Activated B cell treated with CpG ODN at 0.5 μM for 24 hours (primary cell): ENCODE measurements around the gene THSD7A. TPM values are rescaled to one million over a fixed set of nuclear protein-coding genes. Genes with fewer than 3 reads are reported as not detected.

Source experiments
- ATAC-seq: fragments of 200-7000 bp; cut with Tn5 transposase; one replicate; pipeline ENCODE4 v1.10.0; 2021; ENCODE audit warnings: low read depth, mild to moderate bottlenecking, moderate library complexity
- CTCF ChIA-PET: fragments of 350-600 bp; sonication (Branson Sonifier 250); formaldehyde crosslinking; loops from one replicate; lab custom pipeline; 2021; ENCODE audit warnings: antibody characterized with exemption; lab: Charles Lee
- POLR2A ChIA-PET: fragments of 350-600 bp; sonication (Branson Sonifier 250); formaldehyde crosslinking; loops from one replicate; lab custom pipeline; 2021; ENCODE audit warnings: antibody characterized with exemption; lab: Charles Lee
- DNase-seq: peaks from one replicate; pipeline ENCODE4 v3.0.0; 2022
- H3K27ac Mint-ChIP-seq: one replicate; pipeline ENCODE4 v1.8.0; 2020; ENCODE audit warnings: mixed read lengths
- H3K27me3 Mint-ChIP-seq: one replicate; pipeline ENCODE4 v1.8.0; 2021; ENCODE audit warnings: mixed read lengths
- H3K36me3 Mint-ChIP-seq: one replicate; pipeline ENCODE4 v1.8.0; 2021; ENCODE audit warnings: low read depth, mixed read lengths
- H3K4me1 Mint-ChIP-seq: one replicate; pipeline ENCODE4 v1.8.0; 2021; ENCODE audit warnings: mixed read lengths
- H3K4me3 Mint-ChIP-seq: one replicate; pipeline ENCODE4 v1.8.0; 2020; ENCODE audit warnings: mild to moderate bottlenecking, mixed read lengths
- H3K9me3 Mint-ChIP-seq: one replicate; pipeline ENCODE4 v1.8.0; 2020; ENCODE audit warnings: mixed read lengths
- CTCF ChIP-seq: fragments of 200-600 bp; IDR thresholded peaks from one replicate; pipeline ENCODE4 v1.8.0; 2022; ENCODE audit warnings: antibody characterized with exemption, mild to moderate bottlenecking
- intact Hi-C: fragments of 100-400 bp; cut with micrococcal nuclease; formaldehyde crosslinking; loops from one replicate; pipeline ENCODE4 v1.15.1; 2024
- total RNA-seq: library from RNA; stranded (reverse); gene quantifications from 2 replicates; pipeline ENCODE4 v1.2.3, GENCODE V29; 2022

Gene THSD7A
- total RNA-seq, 1 donor from 2014 or later = not detected

- no peaks in the 10 kb centered on the region for H3K27me3 Mint-ChIP-seq
- H3K4me3 Mint-ChIP-seq = no peak overlapping the region
- no peaks in the 10 kb centered on the region for H3K36me3 Mint-ChIP-seq
- no peak for ATAC-seq
- H3K4me1 Mint-ChIP-seq = no peaks in the 10 kb centered on the region
- no peaks in the 10 kb centered on the region for H3K9me3 Mint-ChIP-seq
- no peak for DNase-seq
- no peak overlapping the region for H3K27ac Mint-ChIP-seq
- TF ChIP-seq CTCF = no peak
- intact Hi-C loops = no loop called here
- CTCF ChIA-PET = no interaction called here
- POLR2A ChIA-PET = no interaction called here
Observed at GRCh38 chr7:11485636-11486035, 346.4 kb downstream of the THSD7A start.

- Mint-ChIP-seq H3K4me1 (no peaks in the 10 kb centered on the region), H3K4me3 (no peak overlapping the region), H3K27me3 (no peaks in the 10 kb centered on the region), H3K27ac (no peak overlapping the region), H3K9me3 (no peaks in the 10 kb centered on the region), H3K36me3 (no peaks in the 10 kb centered on the region)
- TF ChIP-seq CTCF = no peak
- intact Hi-C loops = no loop called here
- DNase-seq = no peak
- ChIA-PET CTCF (no interaction called here), POLR2A (no interaction called here)
- no peak for ATAC-seq
Observed at GRCh38 chr7:11480143-11480542, 351.9 kb downstream of the THSD7A start.

GRCh38 chr7:11478882-11479281 is 353.1 kb downstream of the THSD7A start:
- H3K27me3 Mint-ChIP-seq = no peaks in the 10 kb centered on the region
- no peak overlapping the region for H3K27ac Mint-ChIP-seq
- CTCF ChIA-PET = no interaction called here
- ATAC-seq (no peak), DNase-seq (no peak)
- H3K36me3 Mint-ChIP-seq = no peaks in the 10 kb centered on the region
- intact Hi-C loops = no loop called here
- H3K4me3 Mint-ChIP-seq = no peak overlapping the region
- no peaks in the 10 kb centered on the region for H3K9me3 Mint-ChIP-seq
- TF ChIP-seq CTCF = no peak
- POLR2A ChIA-PET = no interaction called here
- H3K4me1 Mint-ChIP-seq = no peaks in the 10 kb centered on the region

GRCh38 chr7:11478426-11478825 is 353.6 kb downstream of the THSD7A start:
- ATAC-seq (no peak), DNase-seq (no peak)
- Mint-ChIP-seq H3K4me3 (no peak overlapping the region), H3K4me1 (no peaks in the 10 kb centered on the region), H3K36me3 (no peaks in the 10 kb centered on the region), H3K9me3 (no peaks in the 10 kb centered on the region), H3K27me3 (no peaks in the 10 kb centered on the region), H3K27ac (no peak overlapping the region)
- intact Hi-C loops = no loop called here
- no peak for TF ChIP-seq CTCF
- ChIA-PET CTCF (no interaction called here), POLR2A (no interaction called here)

- no peak overlapping the region for H3K27ac Mint-ChIP-seq
- CTCF ChIA-PET = no interaction called here
- H3K9me3 Mint-ChIP-seq = no peaks in the 10 kb centered on the region
- H3K36me3 Mint-ChIP-seq = no peaks in the 10 kb centered on the region
- H3K4me3 Mint-ChIP-seq = no peak overlapping the region
- no peaks in the 10 kb centered on the region for H3K27me3 Mint-ChIP-seq
- no peak for DNase-seq
- TF ChIP-seq CTCF = no peak
- H3K4me1 Mint-ChIP-seq = no peaks in the 10 kb centered on the region
- POLR2A ChIA-PET = no interaction called here
- intact Hi-C loops = no loop called here
- no peak for ATAC-seq
Observed at GRCh38 chr7:11474902-11475585, 357.0 kb downstream of the THSD7A start.
